ENCODE results near the gene CBARP. TPM values are rescaled to one million over a fixed set of nuclear protein-coding genes. Genes with fewer than 3 reads are reported as not detected.
A peak's percentile ranks its signal among the peaks of the same experiment; 100 is the strongest.

The CBARP gene
- total and polyA plus RNA-seq, 2 of the 13 experiments (the other 11 are each of a cell fraction or from before 2014, with no cell fraction given): 1.2 to 1.4 TPM

- TF ChIP-seq CSRNP1 (CRISPR knock-in tag; IDR thresholded peaks at IDR 0.05) (no peak), ZKSCAN8 (CRISPR knock-in tag; IDR thresholded peaks at IDR 0.05; ENCODE audit: borderline replicate concordance) (no peak), ZNF121 (CRISPR knock-in tag; IDR thresholded peaks at IDR 0.05) (no peak), NFE2 (CRISPR knock-in tag; IDR thresholded peaks at IDR 0.05) (no peak), TBP (CRISPR knock-in tag; IDR thresholded peaks at IDR 0.05) (no peak), GRHL1 (CRISPR knock-in tag; conservative IDR thresholded peaks at IDR 0.05) (no peak), ELF1 (CRISPR knock-in tag; IDR thresholded peaks at IDR 0.05) (no peak), NR0B2 (CRISPR knock-in tag; IDR thresholded peaks at IDR 0.05) (peak; percentile 83), SOX5 (CRISPR knock-in tag; IDR thresholded peaks at IDR 0.05; ENCODE audit: borderline replicate concordance) (no peak; the same call in 1 of the 2 replicates), MIXL1 (CRISPR knock-in tag; IDR thresholded peaks at IDR 0.05) (no peak), NFAT5 (CRISPR knock-in tag; IDR thresholded peaks at IDR 0.05) (no peak), TFAP4 (IDR thresholded peaks at IDR 0.05; ENCODE audit: borderline replicate concordance, low read depth) (no peak), CENPT (CRISPR knock-in tag; IDR thresholded peaks at IDR 0.05; ENCODE audit: low read depth) (no peak), RAD21 (CRISPR knock-in tag; IDR thresholded peaks at IDR 0.05) (peak; percentile 69), CREM (IDR thresholded peaks at IDR 0.05) (no peak), CREM (CRISPR knock-in tag; IDR thresholded peaks at IDR 0.05) (no peak), FOXJ3 (CRISPR knock-in tag; IDR thresholded peaks at IDR 0.05; ENCODE audit: borderline replicate concordance) (no peak), ZNF775 (CRISPR knock-in tag; IDR thresholded peaks at IDR 0.05; ENCODE audit: borderline replicate concordance) (no peak), FOXP1 (IDR thresholded peaks at IDR 0.05) (no peak), FOXP1 (CRISPR knock-in tag; IDR thresholded peaks at IDR 0.05) (no peak), ZBTB7B (CRISPR knock-in tag; IDR thresholded peaks at IDR 0.05) (no peak)
Observed at GRCh38 chr19:1269478-1270212, 31.8 kb upstream of the CBARP start (continued).
